Measurements from ENCODE around the gene ALG14.

ALG14 gene

GRCh38 chr1:95041491-95042165, 31.1 kb downstream of the ALG14 start:
- H3K27ac ChIP-seq (ENCODE audit: low read depth, low read length) = no peak overlapping the region

GRCh38 chr1:95040032-95040525, 32.7 kb downstream of the ALG14 start:
- no peaks in the 10 kb centered on the region for H3K27me3 ChIP-seq (ENCODE audit: insufficient read depth, low read length)
- no peaks in the 10 kb centered on the region for H3K4me1 ChIP-seq (ENCODE audit: insufficient read depth, low read length)
- no peaks in the 10 kb centered on the region for H3K9me3 ChIP-seq (ENCODE audit: insufficient read depth, low read depth, low read length)
- WGBS = 96% methylated on average over 2 of the region's 2 CpGs
- H3K36me3 ChIP-seq (ENCODE audit: insufficient read depth, low read length) = no peaks in the 10 kb centered on the region
- no peak overlapping the region for H3K9ac ChIP-seq (ENCODE audit: low read depth, low read length)
- no peak overlapping the region for H3K4me3 ChIP-seq (ENCODE audit: low read length)
- H3K27ac ChIP-seq (ENCODE audit: low read depth, low read length) = no peak overlapping the region

More at GRCh38 chr1:95041491-95042165, 31.1 kb downstream of the ALG14 start:
- Histone ChIP-seq H3K4me3 (ENCODE audit: low read length) (no peak overlapping the region), H3K4me1 (ENCODE audit: insufficient read depth, low read length) (no peaks in the 10 kb centered on the region), H3K9me3 (ENCODE audit: insufficient read depth, low read depth, low read length) (no peaks in the 10 kb centered on the region), H3K9ac (ENCODE audit: low read depth, low read length) (no peak overlapping the region), H3K27me3 (ENCODE audit: insufficient read depth, low read length) (no peaks in the 10 kb centered on the region), H3K36me3 (ENCODE audit: insufficient read depth, low read length) (no peaks in the 10 kb centered on the region)
- WGBS = 80% methylated on average over 2 of the region's 2 CpGs

- Histone ChIP-seq H3K36me3 (ENCODE audit: insufficient read depth, low read length) (no peaks in the 10 kb centered on the region), H3K4me1 (ENCODE audit: insufficient read depth, low read length) (no peaks in the 10 kb centered on the region), H3K4me3 (ENCODE audit: low read length) (no peak overlapping the region), H3K9me3 (ENCODE audit: insufficient read depth, low read depth, low read length) (no peaks in the 10 kb centered on the region), H3K9ac (ENCODE audit: low read depth, low read length) (no peak overlapping the region), H3K27ac (ENCODE audit: low read depth, low read length) (no peak overlapping the region), H3K27me3 (ENCODE audit: insufficient read depth, low read length) (no peaks in the 10 kb centered on the region)
- 86% methylated on average over 12 of the region's 12 CpGs for WGBS
These were observed 33.3 kb downstream of the ALG14 start for GRCh38 chr1:95039360-95040031.

DNA sequence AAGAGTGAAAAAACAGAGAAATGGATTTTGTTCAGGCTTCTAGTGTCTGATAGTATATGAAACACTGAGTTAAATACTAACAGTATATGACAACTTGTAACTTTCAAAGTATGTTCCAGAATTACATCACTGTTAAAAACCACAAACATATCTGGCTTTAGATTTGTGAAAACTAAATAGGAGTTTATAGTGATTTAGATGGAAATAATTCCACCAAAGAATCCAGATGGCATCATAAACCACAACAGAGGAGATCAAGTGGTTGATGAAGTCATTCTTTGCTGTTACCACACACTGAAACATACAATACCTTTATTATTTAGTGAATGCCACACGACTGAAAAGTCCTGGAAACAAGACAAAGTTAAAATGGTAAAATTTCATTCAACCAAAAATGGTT, 37.2 kb downstream of the ALG14 start:
- Histone ChIP-seq H3K27me3 (ENCODE audit: insufficient read depth, low read length) (no peaks in the 10 kb centered on the region), H3K9me3 (ENCODE audit: insufficient read depth, low read depth, low read length) (no peaks in the 10 kb centered on the region), H3K4me1 (ENCODE audit: insufficient read depth, low read length) (no peaks in the 10 kb centered on the region), H3K27ac (ENCODE audit: low read depth, low read length) (no peak overlapping the region), H3K9ac (ENCODE audit: low read depth, low read length) (no peak overlapping the region), H3K4me3 (ENCODE audit: low read length) (no peak overlapping the region), H3K36me3 (ENCODE audit: insufficient read depth, low read length) (no peaks in the 10 kb centered on the region)
- 88% methylated on average over 1 of the region's 1 CpG for WGBS

DNA sequence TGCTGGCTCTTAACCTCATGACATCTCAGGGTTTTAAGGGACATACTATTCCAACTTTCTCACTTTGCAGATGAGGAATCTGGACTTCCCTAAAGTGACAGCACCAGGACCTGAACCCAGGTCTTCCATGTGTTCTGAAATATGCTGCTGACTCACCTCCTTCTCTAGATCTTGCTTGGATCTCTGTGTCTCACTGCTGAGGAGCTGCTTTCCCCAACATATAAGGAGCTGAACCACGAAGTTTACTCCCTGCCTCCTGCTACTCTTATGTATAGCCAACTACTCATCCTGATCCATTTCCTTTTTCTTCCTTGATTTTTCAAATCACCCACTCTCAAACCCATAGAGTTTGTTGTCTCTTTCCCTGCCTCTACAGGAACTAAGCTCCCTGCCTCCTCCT, 38.2 kb downstream of the ALG14 start:
- H3K4me1 ChIP-seq (ENCODE audit: insufficient read depth, low read length) = no peaks in the 10 kb centered on the region
- H3K27me3 ChIP-seq (ENCODE audit: insufficient read depth, low read length) = no peaks in the 10 kb centered on the region
- H3K4me3 ChIP-seq (ENCODE audit: low read length) = no peak overlapping the region
- H3K27ac ChIP-seq (ENCODE audit: low read depth, low read length) = no peak overlapping the region
- 76% methylated on average over 1 of the region's 1 CpG for WGBS
- H3K9me3 ChIP-seq (ENCODE audit: insufficient read depth, low read depth, low read length) = no peaks in the 10 kb centered on the region
- no peaks in the 10 kb centered on the region for H3K36me3 ChIP-seq (ENCODE audit: insufficient read depth, low read length)
- H3K9ac ChIP-seq (ENCODE audit: low read depth, low read length) = no peak overlapping the region

- no peak overlapping the region for H3K27ac ChIP-seq (ENCODE audit: low read depth, low read length)
- H3K9ac ChIP-seq (ENCODE audit: low read depth, low read length) = no peak overlapping the region
- H3K4me1 ChIP-seq (ENCODE audit: insufficient read depth, low read length) = no peaks in the 10 kb centered on the region
- H3K4me3 ChIP-seq (ENCODE audit: low read length) = no peak overlapping the region
- H3K36me3 ChIP-seq (ENCODE audit: insufficient read depth, low read length) = no peaks in the 10 kb centered on the region
- 0 out of 2 replicates have a peak, but pooled peaks cover 3% of the 10 kb centered on the region for H3K9me3 ChIP-seq (ENCODE audit: insufficient read depth, low read depth, low read length)
- no peaks in the 10 kb centered on the region for H3K27me3 ChIP-seq (ENCODE audit: insufficient read depth, low read length)
These were observed 38.9 kb downstream of the ALG14 start for GRCh38 chr1:95033843-95034242.

DNA sequence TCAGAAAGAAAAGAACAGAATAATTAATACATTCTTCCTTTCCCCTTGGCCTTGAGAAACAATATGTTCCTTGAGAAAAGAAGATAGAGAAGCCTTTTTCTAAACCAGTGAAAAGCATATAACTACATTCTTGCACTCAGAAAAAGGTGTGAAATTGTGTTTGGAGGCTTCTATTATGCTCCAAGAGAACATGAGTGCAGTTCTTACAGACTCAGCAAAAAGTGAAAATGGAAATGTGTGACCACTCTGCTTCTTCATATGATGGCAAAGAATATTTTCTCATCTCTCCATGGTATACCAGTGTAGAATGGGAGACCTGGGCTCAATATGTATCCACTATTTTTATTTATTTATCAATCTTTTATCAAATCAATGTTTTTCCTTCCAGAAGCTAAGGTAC, 43.2 kb downstream of the ALG14 start:
- Histone ChIP-seq H3K36me3 (ENCODE audit: insufficient read depth, low read length) (no peaks in the 10 kb centered on the region), H3K9me3 (ENCODE audit: insufficient read depth, low read depth, low read length) (0 out of 2 replicates have a peak, but pooled peaks cover 4% of the 10 kb centered on the region), H3K4me1 (ENCODE audit: insufficient read depth, low read length) (no peaks in the 10 kb centered on the region), H3K9ac (ENCODE audit: low read depth, low read length) (no peak overlapping the region), H3K27me3 (ENCODE audit: insufficient read depth, low read length) (no peaks in the 10 kb centered on the region), H3K27ac (ENCODE audit: low read depth, low read length) (no peak overlapping the region), H3K4me3 (ENCODE audit: low read length) (no peak overlapping the region)

GRCh38 chr1:95028954-95029353, 43.8 kb downstream of the ALG14 start:
- no peaks in the 10 kb centered on the region for H3K36me3 ChIP-seq (ENCODE audit: insufficient read depth, low read length)

DNA sequence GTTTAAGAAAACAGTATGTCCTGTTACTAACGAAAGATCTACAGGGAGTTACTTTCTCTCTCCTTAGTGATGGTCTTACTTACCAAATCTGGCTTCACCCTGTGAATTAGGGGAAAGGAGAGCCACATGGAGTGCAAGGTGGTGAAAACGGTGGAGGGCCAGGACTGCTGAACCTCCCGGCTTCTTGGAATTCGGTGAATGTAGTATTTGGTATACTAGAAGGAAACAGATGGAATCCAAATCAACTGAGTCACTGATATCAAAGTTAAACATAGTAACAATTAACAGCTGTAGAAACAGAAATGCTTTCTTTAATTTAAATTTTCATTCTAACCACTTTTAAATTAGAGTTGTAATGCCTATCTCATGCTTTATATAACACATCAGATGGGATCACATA, 45.7 kb downstream of the ALG14 start:
- H3K4me1 ChIP-seq (ENCODE audit: insufficient read depth, low read length) = no peaks in the 10 kb centered on the region
- 0 out of 2 replicates have a peak, but pooled peaks cover 4% of the 10 kb centered on the region for H3K9me3 ChIP-seq (ENCODE audit: insufficient read depth, low read depth, low read length)
- no peak overlapping the region for H3K4me3 ChIP-seq (ENCODE audit: low read length)
- H3K36me3 ChIP-seq (ENCODE audit: insufficient read depth, low read length) = no peaks in the 10 kb centered on the region
- no peak overlapping the region for H3K27ac ChIP-seq (ENCODE audit: low read depth, low read length)
- H3K9ac ChIP-seq (ENCODE audit: low read depth, low read length) = no peak overlapping the region
- 95% methylated on average over 4 of the region's 4 CpGs for WGBS
- H3K27me3 ChIP-seq (ENCODE audit: insufficient read depth, low read length) = no peaks in the 10 kb centered on the region

More at GRCh38 chr1:95028954-95029353, 43.8 kb downstream of the ALG14 start:
- Histone ChIP-seq H3K27me3 (ENCODE audit: insufficient read depth, low read length) (no peaks in the 10 kb centered on the region), H3K9me3 (ENCODE audit: insufficient read depth, low read depth, low read length) (0 out of 2 replicates have a peak, but pooled peaks cover 4% of the 10 kb centered on the region), H3K4me3 (ENCODE audit: low read length) (no peak overlapping the region), H3K27ac (ENCODE audit: low read depth, low read length) (no peak overlapping the region), H3K9ac (ENCODE audit: low read depth, low read length) (no peak overlapping the region), H3K4me1 (ENCODE audit: insufficient read depth, low read length) (no peaks in the 10 kb centered on the region)

- Histone ChIP-seq H3K9ac (ENCODE audit: low read depth, low read length) (no peak overlapping the region), H3K36me3 (ENCODE audit: insufficient read depth, low read length) (no peaks in the 10 kb centered on the region), H3K4me3 (ENCODE audit: low read length) (no peak overlapping the region), H3K9me3 (ENCODE audit: insufficient read depth, low read depth, low read length) (no peaks in the 10 kb centered on the region), H3K27me3 (ENCODE audit: insufficient read depth, low read length) (no peaks in the 10 kb centered on the region), H3K27ac (ENCODE audit: low read depth, low read length) (no peak overlapping the region), H3K4me1 (ENCODE audit: insufficient read depth, low read length) (peaks cover 9% of the 10 kb centered on the region)
- 95% methylated on average over 3 of the region's 3 CpGs for WGBS
These were observed 49.2 kb downstream of the ALG14 start for GRCh38 chr1:95023399-95024043.

DNA sequence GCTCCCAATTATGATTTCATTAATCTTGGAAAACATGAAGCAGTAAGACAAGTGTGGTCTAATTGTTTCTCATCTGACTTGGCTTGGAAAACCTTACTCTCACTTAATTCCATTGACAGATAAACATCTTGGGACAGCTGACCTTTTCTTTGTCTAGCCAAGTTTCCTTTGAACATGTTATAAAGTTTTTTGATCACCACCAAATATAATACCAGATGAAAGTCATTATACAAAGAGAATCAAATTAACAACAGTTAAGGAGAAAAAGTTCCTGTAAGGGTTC, 50.2 kb downstream of the ALG14 start:
- Histone ChIP-seq H3K27me3 (ENCODE audit: insufficient read depth, low read length) (no peaks in the 10 kb centered on the region), H3K27ac (ENCODE audit: low read depth, low read length) (no peak overlapping the region), H3K4me3 (ENCODE audit: low read length) (no peak overlapping the region), H3K9ac (ENCODE audit: low read depth, low read length) (no peak overlapping the region), H3K4me1 (ENCODE audit: insufficient read depth, low read length) (peaks cover 9% of the 10 kb centered on the region), H3K36me3 (ENCODE audit: insufficient read depth, low read length) (no peaks in the 10 kb centered on the region), H3K9me3 (ENCODE audit: insufficient read depth, low read depth, low read length) (no peaks in the 10 kb centered on the region)
